KBM-7 (cell line): ENCODE results near the gene POT1.
A peak's percentile ranks its signal among the peaks of the same experiment; 100 is the strongest.
"Not testable (repeated sequence)": the region's sequence is repeated elsewhere in the genome, so short reads cannot be mapped to it uniquely, and the experiment has no call there.

Source experiments
- DNase-seq: peaks from one replicate; pipeline ENCODE4 v3.0.0-alpha.2; 2015
- in situ Hi-C: fragments of 300-500 bp; cut with MboI; formaldehyde crosslinking; loops from 2 replicates; pipeline ENCODE4 v1.14.3; 2020; ENCODE audit warnings: low sequenced_read_pairs, low pct_unique_long_range_greater_than_20kb, mixed read lengths

POT1 gene, protein sequence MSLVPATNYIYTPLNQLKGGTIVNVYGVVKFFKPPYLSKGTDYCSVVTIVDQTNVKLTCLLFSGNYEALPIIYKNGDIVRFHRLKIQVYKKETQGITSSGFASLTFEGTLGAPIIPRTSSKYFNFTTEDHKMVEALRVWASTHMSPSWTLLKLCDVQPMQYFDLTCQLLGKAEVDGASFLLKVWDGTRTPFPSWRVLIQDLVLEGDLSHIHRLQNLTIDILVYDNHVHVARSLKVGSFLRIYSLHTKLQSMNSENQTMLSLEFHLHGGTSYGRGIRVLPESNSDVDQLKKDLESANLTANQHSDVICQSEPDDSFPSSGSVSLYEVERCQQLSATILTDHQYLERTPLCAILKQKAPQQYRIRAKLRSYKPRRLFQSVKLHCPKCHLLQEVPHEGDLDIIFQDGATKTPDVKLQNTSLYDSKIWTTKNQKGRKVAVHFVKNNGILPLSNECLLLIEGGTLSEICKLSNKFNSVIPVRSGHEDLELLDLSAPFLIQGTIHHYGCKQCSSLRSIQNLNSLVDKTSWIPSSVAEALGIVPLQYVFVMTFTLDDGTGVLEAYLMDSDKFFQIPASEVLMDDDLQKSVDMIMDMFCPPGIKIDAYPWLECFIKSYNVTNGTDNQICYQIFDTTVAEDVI

DNA sequence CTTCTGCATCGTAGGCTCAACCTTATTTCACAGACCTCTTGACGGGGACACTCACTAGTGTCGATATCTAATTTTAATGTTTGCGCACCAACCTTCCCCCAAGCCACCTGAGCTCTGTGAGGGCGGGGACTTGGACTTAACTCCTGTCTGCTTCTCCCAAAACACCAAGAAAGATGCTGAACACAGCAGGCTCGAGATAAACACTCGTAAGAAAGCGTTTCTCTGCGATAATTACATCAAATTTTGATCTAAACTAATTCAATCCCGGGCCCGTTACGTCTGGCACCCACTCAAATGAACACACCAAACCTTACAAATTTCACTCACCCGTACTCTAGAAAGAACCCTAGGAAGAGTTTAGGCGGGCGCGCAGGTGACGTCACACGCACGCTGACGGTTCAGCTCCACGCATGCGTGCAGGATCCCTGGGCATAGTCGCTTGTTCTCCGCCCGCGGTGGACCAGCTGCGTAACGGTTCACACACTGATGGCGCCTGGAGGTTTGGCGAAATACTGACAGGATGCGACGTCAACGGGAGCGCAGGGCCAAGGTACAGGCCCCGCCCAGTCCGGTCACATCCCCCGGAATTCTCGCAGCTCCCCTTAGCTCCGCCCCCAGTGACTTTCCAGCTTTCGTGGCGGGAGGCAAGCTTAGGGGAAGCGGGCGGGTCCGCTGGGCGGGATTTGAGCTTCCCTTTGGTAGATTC, at the start of gene POT1:
TSS of gene POT1 (minus strand) at position 359 of the 706 bp plus-strand sequence. CDS start 32,652 bp downstream, outside the sequence.
- peak; percentile 99 for DNase-seq
- in situ Hi-C loops: no loop called here

DNA sequence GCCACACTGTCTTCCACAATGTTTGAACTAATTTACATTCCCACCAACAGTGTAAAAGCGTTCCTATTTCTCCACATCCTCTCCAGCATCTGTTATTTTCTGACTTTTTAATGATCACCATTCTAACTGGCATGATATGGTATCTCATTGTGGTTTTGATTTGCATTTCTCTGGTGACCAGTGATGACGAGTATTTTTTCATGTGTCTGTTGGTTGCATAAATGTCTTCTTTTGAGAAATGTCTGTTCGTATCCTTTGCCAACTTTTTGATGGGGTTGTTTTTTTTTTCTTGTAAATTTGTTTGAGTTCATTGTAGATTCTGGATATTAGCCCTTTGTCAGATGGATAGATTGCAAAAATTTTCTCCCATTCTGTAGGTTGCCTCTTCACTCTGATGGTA, 45.5 kb upstream of the POT1 start:
- DNase-seq, in situ Hi-C loops: not testable (repeated sequence)

DNA sequence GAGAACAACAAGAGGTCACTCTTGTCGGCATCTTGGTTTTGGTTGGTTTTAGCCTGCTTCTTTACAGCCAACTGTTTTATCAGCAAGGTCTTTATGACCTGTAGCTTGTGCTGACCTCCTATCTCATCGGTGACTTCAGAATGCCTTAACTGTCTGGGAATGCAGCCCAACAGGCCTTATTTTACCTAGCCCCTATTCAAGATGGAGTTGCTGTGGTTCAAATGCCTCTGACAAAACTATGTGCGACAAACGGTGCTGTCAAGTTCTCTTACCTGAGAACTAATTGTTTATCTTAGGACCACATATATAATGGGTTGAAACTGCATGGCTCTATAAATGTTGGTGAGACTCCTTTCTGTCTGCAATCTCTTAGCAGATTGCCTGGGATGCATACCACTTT, 35.9 kb upstream of the POT1 start:
- no peak for DNase-seq
- in situ Hi-C loops: no loop called here

DNA sequence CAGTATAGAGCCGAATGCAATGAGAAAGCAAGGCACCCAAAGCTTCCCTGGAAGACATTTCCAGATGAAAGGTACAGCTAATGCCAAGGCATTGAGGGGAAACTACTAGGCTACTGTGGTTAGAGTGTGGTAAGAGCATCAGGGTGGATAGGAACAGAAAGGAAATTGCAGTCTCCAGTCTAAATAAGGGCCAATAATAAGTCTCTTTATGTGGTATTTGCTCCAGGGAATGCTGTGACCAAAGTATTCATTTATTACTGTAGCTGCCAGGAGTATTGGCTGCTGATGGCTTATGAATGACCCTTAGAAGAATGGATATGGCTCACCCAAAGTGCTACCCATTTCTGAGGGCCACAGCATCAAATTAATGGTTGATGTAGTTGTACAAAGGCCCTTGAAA, 30.1 kb upstream of the POT1 start:
- peak; percentile 11 for DNase-seq
- in situ Hi-C loops: no loop called here

DNA sequence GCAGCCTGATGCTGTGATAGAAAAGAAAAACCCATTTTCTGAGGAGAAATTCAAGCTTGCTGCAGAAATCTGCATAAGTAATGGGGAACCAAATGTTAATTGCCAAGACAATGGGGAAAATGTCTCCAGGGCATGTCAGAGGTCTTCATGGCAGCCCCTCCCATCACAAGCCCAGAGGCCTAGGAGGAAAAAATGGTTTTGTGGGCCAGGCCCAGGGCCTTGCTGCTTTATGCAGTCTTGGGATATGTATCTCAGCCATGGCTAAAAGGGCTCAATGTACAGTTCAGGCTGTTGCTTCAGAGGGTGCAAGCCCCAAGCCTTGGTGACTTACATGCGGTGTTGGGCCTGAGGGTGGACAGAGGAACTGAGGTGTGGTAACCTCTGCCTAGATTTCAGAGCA, 28.3 kb upstream of the POT1 start:
- in situ Hi-C loops, DNase-seq: not testable (repeated sequence)

DNA sequence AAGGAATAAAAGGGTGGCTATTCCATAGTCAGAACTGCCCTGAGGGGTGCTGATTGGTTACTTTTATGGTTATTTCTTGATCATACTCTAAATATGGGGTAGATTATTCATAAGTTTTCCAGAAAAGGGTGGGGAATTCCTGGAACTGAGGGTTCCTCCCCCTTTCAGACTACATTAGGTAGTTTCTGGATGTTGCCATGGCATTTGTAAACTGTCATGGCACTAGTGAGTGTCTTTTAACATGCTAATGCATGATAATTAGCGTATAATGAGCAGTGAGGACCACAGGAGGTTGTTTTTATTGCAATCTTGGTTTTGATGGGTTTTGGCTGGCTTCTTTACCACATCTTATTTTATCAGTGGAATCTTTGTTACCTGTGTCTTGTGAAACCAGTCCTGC, 26.5 kb upstream of the POT1 start:
- in situ Hi-C loops: no loop called here
- DNase-seq: no peak

DNA sequence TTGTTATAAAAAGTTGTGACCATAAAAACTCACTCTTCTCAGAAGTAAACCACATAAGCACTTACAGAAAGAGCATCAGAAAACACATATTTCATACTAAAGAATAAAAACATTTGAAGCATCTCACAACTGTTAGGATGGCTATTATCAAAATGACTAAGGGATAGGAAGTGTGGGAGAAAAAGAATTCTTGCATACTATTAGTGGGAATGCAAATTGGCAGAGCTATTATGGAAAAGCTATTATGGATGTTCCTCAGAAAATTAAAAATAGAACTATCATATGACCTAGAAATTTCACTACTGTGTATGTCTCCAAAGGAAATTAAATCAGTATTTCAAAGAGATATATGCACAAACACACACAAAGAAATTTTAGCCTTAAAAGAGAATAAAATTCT, 25.2 kb upstream of the POT1 start:
- in situ Hi-C loops: no loop called here
- no peak for DNase-seq

DNA sequence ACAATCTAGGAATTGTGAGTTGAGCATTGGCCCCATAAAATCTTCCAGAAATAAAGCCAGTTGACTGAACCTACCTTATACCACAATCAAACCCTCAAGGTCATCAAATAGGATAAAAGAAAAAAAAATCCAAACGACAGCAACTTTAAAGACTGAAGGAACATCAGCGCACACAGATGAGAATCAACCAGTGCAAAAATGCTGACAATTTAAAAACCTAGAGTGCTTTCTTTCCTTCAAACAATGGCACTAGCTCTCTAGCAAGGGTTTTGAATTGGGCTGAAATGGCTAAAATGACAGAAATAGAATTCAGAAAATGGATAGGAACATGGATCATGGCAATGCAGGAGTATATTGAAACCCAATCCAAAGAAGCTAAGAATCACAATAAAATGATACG, 16.1 kb upstream of the POT1 start:
- DNase-seq: no peak
- in situ Hi-C loops: no loop called here

DNA sequence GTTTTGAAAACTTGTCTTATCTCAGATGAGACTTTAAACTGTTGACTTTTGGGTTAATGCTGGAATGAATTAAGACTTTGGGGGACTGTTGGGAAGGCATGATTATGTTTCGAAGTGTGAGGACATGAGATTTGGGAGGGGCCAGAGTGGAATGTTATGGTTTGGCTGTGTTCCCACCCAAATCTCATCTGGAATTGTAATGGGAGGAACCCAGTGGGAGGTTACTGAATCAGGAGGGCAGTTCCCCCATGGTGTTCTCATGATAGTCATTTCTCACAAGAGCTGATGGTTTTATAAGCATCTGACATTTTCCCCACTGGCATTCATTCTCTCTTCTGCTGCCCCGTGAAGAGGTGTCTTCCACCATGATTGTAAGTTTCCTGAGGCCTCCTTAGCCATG, 13.8 kb upstream of the POT1 start:
- no peak for DNase-seq
- in situ Hi-C loops: no loop called here

DNA sequence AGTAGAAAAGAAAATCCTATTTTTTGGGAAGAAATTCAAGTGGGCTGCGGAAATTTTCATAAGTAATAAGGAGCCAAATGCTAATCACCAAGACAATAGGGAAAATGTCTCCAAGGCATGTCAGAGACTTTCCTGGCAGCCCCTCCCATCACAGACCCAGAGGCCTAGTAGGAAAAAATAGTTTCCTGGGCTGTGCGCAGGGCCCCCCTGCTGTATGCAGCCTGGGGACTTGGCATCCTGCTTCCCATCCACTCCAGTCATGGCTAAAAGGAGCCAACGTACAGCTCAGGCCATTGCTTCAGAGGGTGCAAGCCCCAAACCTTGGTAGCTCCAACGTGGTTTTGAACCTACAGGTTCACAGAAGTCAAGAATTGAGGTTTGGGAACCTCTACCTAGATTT, 12.8 kb upstream of the POT1 start:
- in situ Hi-C loops: no loop called here
- DNase-seq: no peak

DNA sequence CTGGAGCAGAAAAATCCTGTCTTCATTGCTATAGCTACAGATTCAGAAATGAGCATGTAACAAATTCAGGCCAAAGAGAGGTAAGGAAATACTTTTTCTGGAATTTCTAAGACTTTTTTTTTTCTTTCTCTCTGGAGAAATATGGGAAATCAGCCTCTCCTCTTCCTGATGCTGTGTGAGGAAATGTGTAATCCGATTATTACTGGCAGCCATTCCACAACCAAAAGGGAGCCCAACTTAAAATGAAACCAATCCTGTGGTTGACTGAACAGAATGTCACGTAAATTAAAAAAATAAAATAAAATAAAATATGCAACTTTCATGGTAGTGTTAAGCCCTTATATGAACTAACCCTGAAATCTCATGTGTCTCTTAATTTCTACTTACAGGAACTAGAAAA, 10.7 kb upstream of the POT1 start:
- DNase-seq: no peak
- in situ Hi-C loops: no loop called here

DNA sequence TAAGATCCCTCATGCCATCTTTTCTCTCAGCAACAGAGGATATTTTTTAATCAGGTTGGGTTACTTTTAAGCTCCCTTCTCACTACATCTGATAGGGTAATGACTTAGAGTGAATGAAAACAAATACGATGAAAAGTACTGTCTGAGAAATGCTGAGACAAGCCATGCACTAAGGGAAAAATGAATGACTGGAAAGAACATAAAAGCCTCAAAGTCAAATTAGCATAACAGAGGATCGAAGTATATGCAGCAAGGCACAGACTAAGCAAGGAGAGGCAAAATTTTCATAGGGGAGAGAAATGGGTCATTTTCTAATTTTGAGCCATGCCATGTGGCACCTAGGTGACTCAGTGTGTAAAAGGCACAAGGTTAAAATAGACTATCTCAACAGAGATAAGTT, 8.5 kb upstream of the POT1 start:
- in situ Hi-C loops: no loop called here
- DNase-seq: no peak

DNA sequence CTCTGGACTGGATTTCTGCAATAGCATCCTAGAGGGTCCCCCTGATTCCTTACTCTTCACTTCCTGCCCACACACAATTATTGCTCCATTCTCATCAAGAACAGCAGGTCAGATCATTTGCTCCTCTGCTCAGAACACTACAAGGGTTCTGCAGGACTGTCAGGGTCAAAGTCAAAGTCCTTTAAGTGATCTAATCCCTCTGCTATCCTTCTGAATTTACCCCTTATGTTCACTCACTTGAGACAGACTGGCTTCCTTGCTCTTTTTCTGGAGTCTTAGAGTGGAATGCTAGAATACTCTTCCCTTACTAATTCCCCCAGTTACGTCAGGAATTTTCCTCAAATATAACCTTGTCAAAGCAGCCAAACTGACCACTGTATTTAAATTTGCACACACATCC, 7.5 kb upstream of the POT1 start:
- in situ Hi-C loops: no loop called here
- no peak for DNase-seq

DNA sequence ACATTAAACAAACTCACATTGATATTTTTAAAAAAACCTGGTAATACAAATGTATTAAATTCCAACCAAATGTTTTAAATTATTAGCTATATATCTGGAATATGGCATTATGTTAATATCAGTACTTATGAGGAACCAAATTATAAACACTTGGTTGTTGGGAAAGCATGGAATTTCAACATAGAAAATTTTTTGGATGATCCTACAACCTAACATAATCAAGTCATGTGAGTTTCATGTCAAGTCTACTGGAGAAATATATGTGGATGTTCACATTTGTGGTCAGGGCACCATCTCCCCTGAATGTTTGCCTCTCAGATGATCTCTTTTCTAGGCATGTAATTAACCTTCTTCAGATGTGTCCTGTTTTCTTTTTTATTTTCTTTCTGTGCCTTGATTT, 5.2 kb upstream of the POT1 start:
- in situ Hi-C loops: no loop called here
- DNase-seq: no peak

DNA sequence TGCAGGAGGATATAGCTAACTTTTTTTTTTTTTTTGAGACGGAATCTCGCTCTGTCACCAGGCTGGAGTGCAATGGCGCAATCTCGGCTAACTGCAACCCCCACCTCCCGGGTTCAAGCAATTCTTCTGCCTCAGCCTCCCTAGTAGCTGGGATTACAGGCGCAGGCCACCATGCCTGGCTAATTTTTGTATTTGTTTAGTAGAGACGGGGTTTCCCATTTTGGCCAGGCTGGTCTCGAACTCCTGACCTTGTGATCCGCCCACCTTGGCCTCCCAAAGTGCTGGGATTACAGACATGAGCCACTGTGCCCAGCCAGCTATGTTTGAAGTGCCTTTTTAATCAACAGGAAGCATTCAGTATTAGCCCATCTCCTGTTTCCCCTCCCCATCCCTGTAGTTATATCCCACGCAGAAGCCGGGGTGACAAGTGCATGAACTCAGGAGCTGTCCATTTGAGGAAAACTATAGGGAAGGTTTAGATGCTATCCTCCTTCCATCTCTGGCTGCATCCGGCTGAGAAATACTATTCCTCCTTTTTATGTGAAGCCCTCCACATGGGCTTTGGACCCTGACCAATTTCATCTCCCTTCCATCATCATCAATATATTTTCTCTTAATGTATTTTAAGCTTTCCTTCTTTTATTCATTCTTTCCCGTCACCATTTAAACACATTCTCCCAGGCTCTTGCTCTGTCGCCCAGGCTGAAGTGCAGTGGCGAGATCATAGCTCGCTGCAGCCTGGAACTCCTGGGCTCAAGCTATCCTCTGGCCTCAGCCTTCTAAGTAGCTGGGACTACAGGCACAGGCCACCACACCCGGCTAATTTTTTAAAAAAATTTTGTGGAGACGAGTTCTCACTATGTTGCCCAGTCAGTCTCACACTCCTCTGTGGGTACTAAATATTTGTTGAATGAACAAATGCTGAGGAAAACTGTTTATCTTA, 1.3 kb upstream of the POT1 start:
- in situ Hi-C loops: no loop called here
- DNase-seq: peak; percentile 20

DNA sequence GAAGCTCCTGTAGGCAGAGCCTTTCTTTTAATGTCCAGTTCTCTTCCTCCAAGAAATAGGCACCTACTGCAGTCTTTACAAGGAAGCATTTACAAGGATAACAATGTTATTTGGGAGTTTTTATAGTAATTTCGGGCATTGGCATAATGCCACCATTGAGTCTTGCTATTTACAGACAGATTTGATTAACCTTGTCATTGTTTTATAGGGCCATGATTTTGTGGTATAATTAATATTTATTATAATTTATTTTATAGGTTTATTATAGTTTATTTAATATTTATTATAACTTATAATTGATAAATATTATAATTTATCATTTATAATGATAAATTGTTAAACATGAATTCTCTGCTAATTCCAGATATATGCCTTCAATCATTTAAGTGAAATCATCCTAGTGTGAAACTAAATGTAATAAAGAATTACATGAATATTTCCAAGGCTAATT, 573 bp upstream of the POT1 start:
- in situ Hi-C loops: no loop called here

DNA sequence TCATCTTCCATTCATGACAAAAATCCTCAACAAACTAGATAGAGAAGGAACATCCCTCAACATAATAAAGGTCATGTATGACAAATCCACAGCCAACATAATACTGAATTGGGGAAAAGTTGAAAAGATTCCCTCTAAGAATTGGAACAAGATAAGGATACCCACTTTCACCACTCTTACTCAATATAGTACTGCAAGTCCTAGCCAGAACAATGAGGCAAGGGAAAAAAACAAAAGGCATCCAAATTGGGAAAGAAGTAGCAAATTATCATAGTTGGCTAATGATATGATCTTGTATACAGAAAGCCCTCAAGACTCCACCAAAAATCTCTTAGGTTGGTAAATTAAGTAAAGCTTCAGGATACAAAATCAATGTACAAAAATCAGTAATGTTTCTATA, 4.7 kb downstream of the POT1 start:
- in situ Hi-C loops: no loop called here
- DNase-seq: no peak

More for the DNA sequence above, 573 bp upstream of the POT1 start:
- DNase-seq: no peak

DNA sequence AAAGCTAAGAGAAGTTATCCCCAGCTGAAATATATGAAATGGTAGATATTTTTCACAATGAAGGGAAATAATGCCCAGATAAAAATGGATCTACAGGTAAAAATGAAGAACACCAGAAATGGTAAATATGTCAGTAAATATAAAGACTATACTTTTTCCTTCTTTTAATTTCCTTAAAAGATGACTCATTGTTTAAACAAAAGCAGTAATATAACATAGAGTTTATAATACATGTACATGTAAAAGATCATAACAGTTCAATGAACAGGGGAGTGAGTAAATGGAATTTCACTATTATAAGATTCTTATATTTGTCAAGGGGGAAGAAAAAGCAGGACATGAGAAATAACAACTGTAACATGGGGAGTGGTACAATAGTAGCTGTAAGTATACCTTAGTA, 7.4 kb downstream of the POT1 start:
- no peak for DNase-seq
- in situ Hi-C loops: no loop called here

DNA sequence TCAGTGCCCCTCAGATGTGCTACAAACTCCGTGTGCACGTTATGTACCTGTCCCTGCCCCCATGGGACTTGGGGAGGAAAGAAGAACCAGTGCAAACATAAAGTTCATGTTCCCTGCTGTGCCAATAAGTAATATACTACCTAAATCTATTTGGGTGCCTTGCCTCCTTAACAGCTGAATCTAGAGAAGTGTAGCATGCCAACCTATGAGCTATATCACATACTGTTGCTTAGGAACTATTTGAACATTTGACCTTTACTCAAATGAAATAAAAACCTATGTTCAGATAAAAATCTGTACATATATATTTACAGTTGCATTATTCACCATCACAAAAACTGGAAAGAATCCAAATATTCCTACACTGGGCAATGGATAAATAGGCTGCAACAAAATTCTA, 9.8 kb downstream of the POT1 start:
- in situ Hi-C loops: no loop called here
- no peak for DNase-seq
